K562 (cell line): ENCODE measurements around the gene HDLBP. TPM values are rescaled to one million over a fixed set of nuclear protein-coding genes. Genes with fewer than 3 reads are reported as not detected.

Experiments
- ATAC-seq: fragments of 200-7000 bp; cut with Tn5 transposase; 3 replicates; pipeline ENCODE4 v1.9.1; 2020; ENCODE audit warnings: moderate library complexity
- BruUV-seq: library from RNA; stranded (reverse); fragments of 400-500 nt; replicated peaks from 2 replicates; lab custom pipeline; 2021; lab: Mats Ljungman, UMichigan
- CTCF ChIA-PET: fragments of 300-600 bp; formaldehyde crosslinking; extraction: SDS; loops from one replicate; lab custom pipeline; 2021; ENCODE audit warnings: low intra/inter-chr PET ratio; lab: Yijun Ruan, JAX
- POLR2A ChIA-PET: fragments of 300-600, 350-650 bp; sonication (Branson Sonifier 250); formaldehyde crosslinking; extraction: SDS; loops from one replicate; lab custom pipeline; 2021; ENCODE audit warnings: antibody characterized with exemption, inconsistent platforms; lab: Yijun Ruan, JAX
- DNase-seq, 4 experiments: peaks; one replicate each; pipeline versions ENCODE4 v3.0.0 to v3.0.0-alpha.2; 2011 to 2018; ENCODE audit warnings: low spot score in 3 of 4, mixed read lengths in 3 of 4; ENCODE audit errors: extremely low read depth in 1 of 4
- FAIRE-seq: peaks from 2 replicates; lab custom pipeline; 2011; peaks lifted over from hg19 to GRCh38; lab: Jason Lieb, UNC
- H2AFZ ChIP-seq: 2 replicates; pipeline ENCODE4 v1.6.0; 2011; ENCODE audit warnings: low read depth, low read length, control low read depth, inconsistent platforms
- H3K27ac ChIP-seq: fragments of 200-600 bp; 3 replicates; pipeline ENCODE4 v1.8.0; 2011; ENCODE audit warnings: low read depth, mild to moderate bottlenecking, control low read depth, inconsistent platforms, low read length, moderate library complexity, mixed read lengths; ENCODE audit errors: extremely low read depth
- H3K27me3 ChIP-seq, 2 experiments: fragments of 300-600 bp in 1 of 2; 2 replicates in 1 of 2; 3 replicates in 1 of 2; pipeline versions ENCODE4 v1.6.0 to v1.8.0; 2011; ENCODE audit warnings: inconsistent platforms in 2 of 2, low read length in 2 of 2, mild to moderate bottlenecking in 1 of 2, mixed read lengths in 1 of 2, moderate library complexity in 1 of 2; ENCODE audit not compliant: control insufficient read depth in 2 of 2, insufficient read depth in 2 of 2
- H3K36me3 ChIP-seq: fragments of 300-600 bp; 3 replicates; pipeline ENCODE4 v1.8.0; 2011; ENCODE audit warnings: mild to moderate bottlenecking, low read length, inconsistent platforms; ENCODE audit not compliant: control insufficient read depth, insufficient read depth
- H3K4me1 ChIP-seq, 2 experiments: fragments of 200-600 bp in 1 of 2; replicated peaks in 1 of 2; 2 replicates in 1 of 2; 3 replicates in 1 of 2; pipeline versions ENCODE4 v1.5.1 to v1.8.0; 2011; ENCODE audit warnings: inconsistent platforms in 2 of 2, low read length in 2 of 2, mild to moderate bottlenecking in 1 of 2, mixed read lengths in 1 of 2, moderate library complexity in 1 of 2; ENCODE audit not compliant: control insufficient read depth in 2 of 2, insufficient read depth in 2 of 2
- H3K4me2 ChIP-seq: 2 replicates; pipeline ENCODE4 v1.6.1; 2011; ENCODE audit warnings: low read length, control low read depth, inconsistent platforms, mixed read lengths; ENCODE audit not compliant: insufficient read depth
- H3K4me3 ChIP-seq: fragments of 200-600 bp; sonication (generic), shearing (Covaris generic); 2 replicates; pipeline ENCODE4 v1.5.1; 2016; ENCODE audit warnings: control low read depth, inconsistent platforms
- H3K79me2 ChIP-seq: fragments of 200-600 bp; 3 replicates; pipeline ENCODE4 v1.8.0; 2011; ENCODE audit warnings: low read length, inconsistent platforms; ENCODE audit not compliant: control insufficient read depth, insufficient read depth
- H3K9ac ChIP-seq, 2 experiments: 2 replicates each; pipeline versions ENCODE4 v1.6.0 to v1.6.1; 2011; ENCODE audit warnings: low read depth in 2 of 2, low read length in 2 of 2, control low read depth in 1 of 2, inconsistent platforms in 1 of 2, mild to moderate bottlenecking in 1 of 2, mixed read lengths in 1 of 2; ENCODE audit not compliant: insufficient read depth in 1 of 2
- H3K9me1 ChIP-seq: one replicate; pipeline ENCODE4 v1.6.0; 2011; ENCODE audit warnings: inconsistent platforms, mild to moderate bottlenecking, low read length, moderate library complexity; ENCODE audit not compliant: control insufficient read depth, insufficient read depth
- H3K9me3 ChIP-seq: replicated peaks from 2 replicates; pipeline ENCODE4 v1.5.1; 2011; ENCODE audit warnings: low read depth, low read length, inconsistent platforms; ENCODE audit not compliant: control insufficient read depth, insufficient read depth
- H4K20me1 ChIP-seq: replicated peaks from 2 replicates; pipeline ENCODE4 v1.6.1; 2011; ENCODE audit warnings: low read length, inconsistent platforms, mixed read lengths; ENCODE audit not compliant: control insufficient read depth, insufficient read depth
- CEBPB ChIP-seq: fragments of 450-650 bp; IDR thresholded peaks from 2 replicates; pipeline ENCODE4 v1.6.1; 2016; ENCODE audit warnings: missing genetic modification characterization, missing compliant biosample characterization
- DIDO1 ChIP-seq: fragments of 450-650 bp; IDR thresholded peaks from 2 replicates; pipeline ENCODE4 v1.6.1; 2016; ENCODE audit warnings: low read depth, missing biosample characterization, missing genetic modification characterization
- HNRNPL ChIP-seq: fragments of 200-400 bp; formaldehyde crosslinking; IDR thresholded peaks from 2 replicates; pipeline ENCODE4 v1.6.1; 2017; ENCODE audit warnings: low read depth, mild to moderate bottlenecking, low read length
- KLF1 ChIP-seq: fragments of 450-650 bp; IDR thresholded peaks from 2 replicates; pipeline ENCODE4 v1.6.1; 2016; ENCODE audit warnings: missing genetic modification characterization, missing compliant biosample characterization
- MIER1 ChIP-seq: fragments of 450-650 bp; IDR thresholded peaks from 2 replicates; pipeline ENCODE4 v1.6.1; 2016; ENCODE audit warnings: antibody characterized with exemption, mild to moderate bottlenecking, low read depth
- POLR2H ChIP-seq: IDR thresholded peaks from 2 replicates; pipeline ENCODE4 v1.6.1; 2016; ENCODE audit warnings: missing genetic modification characterization, low read depth, mild to moderate bottlenecking, control low read depth, missing compliant biosample characterization, moderate library complexity
- RBBP5 ChIP-seq: fragments of 200-600 bp; sonication (generic); IDR thresholded peaks from 2 replicates; pipeline ENCODE4 v1.6.1; 2012; ENCODE audit warnings: borderline replicate concordance, mild to moderate bottlenecking, low read length, control low read depth, inconsistent platforms; ENCODE audit not compliant: insufficient read depth, poor library complexity, severe bottlenecking
- RBFOX2 ChIP-seq: fragments of 200-400 bp; formaldehyde crosslinking; IDR thresholded peaks from 2 replicates; pipeline ENCODE4 v1.6.1; 2017; ENCODE audit warnings: low read depth, mild to moderate bottlenecking, low read length, moderate library complexity
- SMARCB1 ChIP-seq: IDR thresholded peaks from 2 replicates; pipeline ENCODE4 v1.6.1; 2011; ENCODE audit warnings: improper control_type of control experiment, low read depth; ENCODE audit not compliant: insufficient read length
- SNRNP70 ChIP-seq: fragments of 200-400 bp; formaldehyde crosslinking; optimal IDR thresholded peaks from 2 replicates; pipeline ENCODE3; 2017; ENCODE audit warnings: low read depth, low read length
- STAT5B ChIP-seq: fragments of 250-450 bp; sonication (Bioruptor Pico); IDR thresholded peaks from 2 replicates; pipeline ENCODE4 v1.8.0; 2021; ENCODE audit warnings: mild to moderate bottlenecking, inconsistent platforms
- ZFP1 ChIP-seq: fragments of 450-650 bp; formaldehyde crosslinking; IDR thresholded peaks from 2 replicates; pipeline ENCODE4 v1.4.0; 2020; ENCODE audit warnings: mild to moderate bottlenecking, mixed read lengths
- WGBS: fragments of 100-300 bp; shearing (Covaris generic); methylation state at CpG from one replicate; pipeline ENCODE4 v1.1.6; 2016; ENCODE audit warnings: low coverage, mixed read lengths; ENCODE audit not compliant: insufficient coverage; ENCODE audit errors: missing lambda C conversion rate; 5-methylcytosine and 5-hydroxymethylcytosine counted together
- in situ Hi-C: fragments of 300-500 bp; cut with MboI; formaldehyde crosslinking; loops from 4 replicates; pipeline ENCODE4 v1.15.0; 2018; ENCODE audit warnings: inconsistent platforms, mixed read lengths
- intact Hi-C: fragments of 100-400 bp; cut with micrococcal nuclease; formaldehyde crosslinking; loops from 2 replicates; pipeline ENCODE4 v1.14.2; 2022
- polyA plus RNA-seq, 8 experiments: library from polyadenylated mRNA; depleted of rRNA in 4 of 8; stranded (reverse) in 5 of 8; unstranded in 3 of 8; fragments of >200 nt; fragmentation: Nextera tagmentation in 2 of 8; fragmentation: Illumina TruSeq in 1 of 8; extraction: Ambion mirVana in 2 of 8; extraction: Trizol in 1 of 8; gene quantifications; 2 replicates each; pipeline versions ENCODE4 v1.2.1 to v1.2.3, GENCODE V29; 2011 to 2014; ENCODE audit warnings: inconsistent platforms in 1 of 8, missing spikeins in 1 of 8
- total RNA-seq, 7 experiments: library from RNA; depleted of rRNA in 6 of 7; stranded (reverse); fragments of >200 nt in 6 of 7; fragmentation: Illumina TruSeq in 2 of 7; extraction: Trizol in 2 of 7; gene quantifications; 2 replicates each; pipeline versions ENCODE4 v1.2.1 to v1.2.3, GENCODE V29; 2011 to 2021; ENCODE audit warnings: low replicate concordance in 1 of 7
- TF ChIP-seq, protein P1 (sequence below): fragments of 250-450 bp; sonication (Bioruptor Pico); IDR thresholded peaks from 2 replicates; pipeline ENCODE4 v1.4.0; 2020; ENCODE audit warnings: mild to moderate bottlenecking
- TF ChIP-seq, protein P2 (sequence below): fragments of 450-650 bp; IDR thresholded peaks from 2 replicates; pipeline ENCODE4 v1.6.1; 2018; ENCODE audit warnings: mild to moderate bottlenecking, low read depth; ENCODE audit not compliant: partially characterized antibody

The HDLBP gene
- total and polyA plus RNA-seq, 9 of the 15 experiments (the other 6 are each of a cell fraction or from before 2014, with no cell fraction given): 24.4 to 378 (median 146) TPM

DNA sequence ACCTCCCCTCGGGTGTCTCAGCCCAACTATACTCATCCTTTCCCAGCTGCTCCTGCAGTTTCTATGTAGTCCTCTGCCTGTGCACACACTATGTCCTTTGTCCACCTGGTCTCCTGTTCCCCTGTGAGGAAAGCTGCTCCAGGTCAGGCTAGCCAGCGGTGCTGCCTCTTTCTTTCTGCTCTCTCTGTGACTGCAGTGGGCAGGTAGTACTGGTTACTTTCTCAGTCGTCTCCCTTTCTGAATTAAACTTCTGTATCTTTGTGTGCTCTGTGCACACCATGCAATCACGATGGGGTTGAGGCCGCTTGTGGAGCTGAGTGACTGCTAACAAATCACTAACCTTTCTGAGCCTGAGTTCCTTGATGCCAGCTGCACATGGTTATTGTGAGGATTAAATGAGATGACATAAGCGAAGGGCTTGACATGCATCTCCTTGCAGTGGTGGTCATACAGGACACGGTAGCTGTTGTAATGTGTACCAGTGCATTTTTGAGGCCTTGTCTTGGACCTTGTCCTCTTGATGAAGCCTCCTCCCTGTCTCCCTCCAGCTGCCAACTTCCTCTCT is 44.1 kb upstream of the HDLBP start (continued):
- TF ChIP-seq SMARCB1: no peak
- TF ChIP-seq, protein P1, sequence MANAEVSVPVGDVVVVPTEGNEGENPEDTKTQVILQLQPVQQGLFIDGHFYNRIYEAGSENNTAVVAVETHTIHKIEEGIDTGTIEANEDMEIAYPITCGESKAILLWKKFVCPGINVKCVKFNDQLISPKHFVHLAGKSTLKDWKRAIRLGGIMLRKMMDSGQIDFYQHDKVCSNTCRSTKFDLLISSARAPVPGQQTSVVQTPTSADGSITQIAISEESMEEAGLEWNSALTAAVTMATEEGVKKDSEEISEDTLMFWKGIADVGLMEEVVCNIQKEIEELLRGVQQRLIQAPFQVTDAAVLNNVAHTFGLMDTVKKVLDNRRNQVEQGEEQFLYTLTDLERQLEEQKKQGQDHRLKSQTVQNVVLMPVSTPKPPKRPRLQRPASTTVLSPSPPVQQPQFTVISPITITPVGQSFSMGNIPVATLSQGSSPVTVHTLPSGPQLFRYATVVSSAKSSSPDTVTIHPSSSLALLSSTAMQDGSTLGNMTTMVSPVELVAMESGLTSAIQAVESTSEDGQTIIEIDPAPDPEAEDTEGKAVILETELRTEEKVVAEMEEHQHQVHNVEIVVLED (CRISPR knock-in tag): no peak
- TF ChIP-seq, protein P2, sequence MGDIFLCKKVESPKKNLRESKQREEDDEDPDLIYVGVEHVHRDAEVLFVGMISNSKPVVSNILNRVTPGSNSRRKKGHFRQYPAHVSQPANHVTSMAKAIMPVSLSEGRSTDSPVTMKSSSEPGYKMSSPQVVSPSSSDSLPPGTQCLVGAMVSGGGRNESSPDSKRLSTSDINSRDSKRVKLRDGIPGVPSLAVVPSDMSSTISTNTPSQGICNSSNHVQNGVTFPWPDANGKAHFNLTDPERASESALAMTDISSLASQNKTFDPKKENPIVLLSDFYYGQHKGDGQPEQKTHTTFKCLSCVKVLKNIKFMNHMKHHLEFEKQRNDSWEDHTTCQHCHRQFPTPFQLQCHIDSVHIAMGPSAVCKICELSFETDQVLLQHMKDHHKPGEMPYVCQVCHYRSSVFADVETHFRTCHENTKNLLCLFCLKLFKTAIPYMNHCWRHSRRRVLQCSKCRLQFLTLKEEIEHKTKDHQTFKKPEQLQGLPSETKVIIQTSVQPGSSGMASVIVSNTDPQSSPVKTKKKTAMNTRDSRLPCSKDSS: no peak
- TF ChIP-seq, all 486 proteins: peak for 0

DNA sequence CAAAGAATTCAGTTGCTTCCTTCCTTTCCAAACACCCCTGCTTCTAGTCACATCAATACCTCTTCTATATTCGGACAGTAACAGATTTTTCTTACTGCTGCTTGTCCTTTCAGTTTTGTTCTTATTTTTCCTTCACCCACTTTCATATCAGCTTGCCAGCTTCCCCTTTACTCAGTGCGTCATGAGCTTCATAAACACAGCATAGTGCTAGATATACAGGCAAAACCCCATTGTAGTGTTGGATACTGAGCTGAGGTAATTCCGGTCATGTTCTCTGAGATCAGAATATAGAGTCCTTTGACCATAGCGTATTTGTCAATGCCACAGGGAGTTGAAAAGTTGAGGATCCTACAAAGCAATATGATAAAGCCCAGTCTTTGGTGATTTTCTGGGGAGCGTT is 43.0 kb upstream of the HDLBP start:
- no peak for ATAC-seq
- no peak for TF ChIP-seq HNRNPL
- no peak for TF ChIP-seq RBFOX2
- TF ChIP-seq DIDO1 (tag): no peak
- TF ChIP-seq CEBPB (tag): no peak
- no peak for TF ChIP-seq RBBP5
- no peak for TF ChIP-seq MIER1
- no peak for TF ChIP-seq SMARCB1
- no peak for TF ChIP-seq ZFP1
- TF ChIP-seq STAT5B (CRISPR knock-in tag): no peak
- no peak for TF ChIP-seq SNRNP70
- no peak for TF ChIP-seq POLR2H (tag)
- no peak for TF ChIP-seq KLF1
- Histone ChIP-seq H3K9me3 (no peaks in the 10 kb centered on the region), H4K20me1 (peaks cover 15% of the 10 kb centered on the region), H3K79me2 (peaks cover 50% of the 10 kb centered on the region), H3K9ac (no peak overlapping the region), H3K9me1 (no peaks in the 10 kb centered on the region), H3K27ac (no peak overlapping the region), H3K27me3 (no peaks in the 10 kb centered on the region), H3K4me2 (no peak overlapping the region), H2AFZ (no peak overlapping the region), H3K36me3 (peaks cover 16% of the 10 kb centered on the region; the same call in 2 of the 3 replicates), H3K4me3 (no peak overlapping the region), H3K4me1 (peaks cover 12 to 16% of the 10 kb centered on the region in 2 experiments; a peak in 4 of 5 replicates)
- CTCF ChIA-PET: no interaction called here
- intact Hi-C loops (loop anchor here (1.0 kb wide), 1 partner anchor 8 kb away; no protein-coding TSS in a partner anchor), in situ Hi-C loops (no loop called here)
- POLR2A ChIA-PET: interaction anchor here (1.4 kb wide), 1 partner anchor 8 kb away, joined by 7 read pairs; no protein-coding TSS in a partner anchor
- DNase-seq: no peak
- no TSS peak for BruUV-seq
- WGBS: 63% methylated on average over 5 of the region's 5 CpGs
- FAIRE-seq: no peak
